Fibroblast of gingiva (primary cell): ENCODE data around the gene HSD11B1L.

Experiments used
- DNase-seq: peaks from one replicate; pipeline ENCODE4 v3.0.0-alpha.2; 2011; ENCODE audit warnings: low read depth

The HSD11B1L gene, protein sequence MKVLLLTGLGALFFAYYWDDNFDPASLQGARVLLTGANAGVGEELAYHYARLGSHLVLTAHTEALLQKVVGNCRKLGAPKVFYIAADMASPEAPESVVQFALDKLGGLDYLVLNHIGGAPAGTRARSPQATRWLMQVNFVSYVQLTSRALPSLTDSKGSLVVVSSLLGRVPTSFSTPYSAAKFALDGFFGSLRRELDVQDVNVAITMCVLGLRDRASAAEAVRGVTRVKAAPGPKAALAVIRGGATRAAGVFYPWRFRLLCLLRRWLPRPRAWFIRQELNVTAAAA

DNA sequence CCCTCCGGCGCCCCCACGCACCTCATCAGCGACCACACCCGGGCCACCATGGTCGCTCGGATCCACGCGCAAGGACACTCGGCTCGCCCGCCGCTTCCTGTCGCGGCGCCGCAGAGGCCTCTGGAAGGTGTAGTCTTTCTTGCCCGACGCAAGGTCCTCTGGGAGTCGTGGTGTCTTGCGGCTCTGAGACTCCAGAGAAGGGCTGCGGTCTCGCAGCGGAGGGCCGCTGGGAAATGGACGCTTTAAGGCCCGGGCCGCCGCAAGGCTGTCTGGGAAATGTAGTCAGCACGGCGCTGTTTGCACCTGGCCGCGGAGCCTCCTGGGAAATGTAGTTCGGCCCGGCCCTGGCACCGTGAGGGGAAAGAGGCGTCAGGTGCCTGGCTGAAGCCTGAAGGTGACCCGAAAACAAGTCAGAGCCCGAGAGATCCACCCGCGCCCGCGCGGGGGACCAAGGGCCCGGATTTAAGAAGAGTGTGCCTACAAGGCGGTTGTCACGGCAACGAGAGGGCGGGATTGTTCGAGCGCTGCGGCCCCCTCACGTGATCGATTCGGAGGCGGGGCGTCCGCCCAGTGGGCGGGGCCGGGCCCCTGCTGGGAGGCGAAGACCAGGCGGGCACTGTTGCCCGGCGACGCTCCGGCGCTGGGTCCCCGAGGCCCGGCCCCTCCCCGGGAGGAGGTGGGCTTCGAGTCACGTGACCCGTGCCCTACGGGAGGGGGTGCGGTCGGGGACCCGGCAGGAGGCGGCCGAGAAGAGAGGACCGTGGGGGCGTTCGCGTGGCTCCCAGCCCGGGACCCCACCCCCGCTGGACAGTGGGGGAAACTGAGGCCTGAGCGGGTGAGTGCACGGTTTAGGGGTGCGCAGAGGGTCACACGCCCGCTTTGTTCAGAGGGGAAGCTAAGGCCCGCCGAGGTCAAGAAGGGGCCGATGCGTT, at the start of gene HSD11B1L, which contains the start of gene MICOS13:
HSD11B1L (plus strand) TSS at position 591 of the 932 bp plus-strand sequence. CDS start 3,806 bp downstream, outside the sequence.
MICOS13 (minus strand) TSS at position 80 of the 932 bp plus-strand sequence; CDS start at position 50, 30 bp downstream.
- peak; percentile 99 for DNase-seq

GRCh38 chr19:5631567-5632240, 49.1 kb upstream of the HSD11B1L start:
- peak; percentile 70 for DNase-seq

GRCh38 chr19:5632241-5632612, 48.6 kb upstream of the HSD11B1L start:
- no peak for DNase-seq

- no peak for DNase-seq
Measured at GRCh38 chr19:5632657-5633056, 48.2 kb upstream of the HSD11B1L start.

GRCh38 chr19:5635427-5635826, 45.4 kb upstream of the HSD11B1L start:
- no peak for DNase-seq

DNA sequence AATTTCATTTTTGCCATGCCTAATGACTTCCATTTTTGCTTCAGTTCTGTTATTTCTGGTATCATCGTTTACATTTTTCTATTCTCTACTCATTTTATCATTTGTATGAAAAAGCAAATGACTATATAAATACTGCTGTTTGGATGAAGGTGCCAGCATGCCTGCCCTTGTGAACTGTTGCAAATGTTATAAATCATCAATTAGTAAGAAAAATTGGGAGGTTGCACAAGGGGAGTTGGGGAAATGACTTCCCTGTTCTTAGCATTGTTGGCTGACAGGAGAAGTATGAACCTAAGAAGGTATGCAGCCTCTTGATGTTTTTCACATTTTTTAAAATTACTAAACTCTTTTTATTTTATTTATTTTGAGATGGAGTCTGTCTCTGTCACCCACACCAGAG, 42.9 kb upstream of the HSD11B1L start:
- peak; percentile 51 for DNase-seq

DNA sequence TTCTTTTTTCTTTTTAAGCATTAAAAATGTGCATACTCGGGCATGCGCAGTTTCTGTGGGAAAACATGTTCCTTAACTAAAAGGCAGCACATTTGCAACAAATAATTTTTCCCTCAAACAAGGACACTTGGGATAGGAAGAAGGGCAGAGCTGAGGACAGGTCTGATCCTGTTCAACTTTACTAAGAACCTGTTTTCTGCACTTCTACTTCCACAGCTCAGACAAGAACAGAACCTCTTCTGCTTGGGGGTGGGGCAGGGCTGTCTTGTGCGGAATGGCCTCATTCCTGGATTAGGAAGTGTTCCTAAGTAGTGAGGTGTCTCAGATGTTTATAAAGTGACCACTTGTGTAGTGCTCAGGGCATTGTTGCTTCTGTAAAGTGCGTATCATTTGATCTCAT, 39.7 kb upstream of the HSD11B1L start:
- no peak for DNase-seq

- DNase-seq: no peak
Measured at GRCh38 chr19:5642204-5642603, 38.6 kb upstream of the HSD11B1L start.

- DNase-seq: no peak
Measured at GRCh38 chr19:5643060-5643459, 37.8 kb upstream of the HSD11B1L start.

DNA sequence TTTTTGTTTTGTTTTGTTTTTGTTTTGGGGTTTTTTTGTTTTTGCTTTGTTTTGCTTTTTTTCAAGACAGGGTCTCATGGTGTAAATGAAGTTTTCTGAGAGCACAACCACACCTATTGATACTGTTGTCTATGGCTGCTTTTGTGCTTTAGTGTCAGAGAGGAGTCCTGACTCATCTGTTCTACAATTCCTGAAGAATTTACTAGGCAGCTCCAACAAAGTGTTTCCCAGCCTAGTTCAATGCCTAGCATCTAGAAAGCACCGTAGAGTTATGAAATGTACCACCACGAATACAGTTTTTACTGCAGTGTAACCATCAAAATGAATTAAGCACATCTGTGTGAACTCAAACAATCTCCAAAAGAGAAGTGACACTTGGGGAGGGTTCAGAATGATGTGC, 36.8 kb upstream of the HSD11B1L start:
- no peak for DNase-seq

DNA sequence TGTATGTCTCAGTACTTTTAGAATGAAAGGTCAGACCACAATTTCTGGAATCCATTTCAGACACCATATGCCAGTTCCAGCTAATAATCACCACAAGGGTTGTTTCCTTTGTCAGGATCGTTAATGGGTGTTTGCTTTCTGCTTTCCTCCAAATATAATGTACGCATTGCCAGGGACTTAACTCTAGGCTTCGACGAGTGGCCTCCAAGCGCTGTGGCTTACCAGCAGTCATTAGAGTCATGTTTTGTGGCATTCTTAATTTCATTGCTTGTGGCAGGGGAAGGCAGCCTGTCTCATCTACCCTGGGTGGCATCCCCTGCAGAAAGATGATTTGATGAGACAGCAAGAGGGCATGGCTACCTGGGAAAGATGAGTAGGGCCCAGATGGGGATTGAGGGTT, 35.4 kb upstream of the HSD11B1L start:
- no peak for DNase-seq

DNA sequence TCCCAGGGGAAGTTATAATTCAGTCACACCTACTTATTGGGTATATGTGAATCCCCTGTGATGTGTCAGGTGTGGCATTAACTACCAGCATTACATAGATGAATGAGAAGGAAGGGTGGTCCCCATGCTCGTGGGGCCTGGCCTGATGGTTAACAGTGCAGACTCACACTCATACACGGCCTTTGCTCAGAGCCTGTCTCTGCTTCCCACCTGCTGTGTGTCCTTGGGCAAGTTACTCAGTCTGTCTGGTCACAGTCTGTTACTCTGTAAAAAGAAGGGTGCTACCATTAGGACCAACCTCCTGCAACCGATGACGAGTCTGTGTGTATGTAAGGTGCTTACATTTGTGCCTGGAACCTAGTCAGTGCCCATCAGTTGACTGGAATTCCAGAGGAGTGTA, 34.1 kb upstream of the HSD11B1L start:
- no peak for DNase-seq

- no peak for DNase-seq
Measured at GRCh38 chr19:5648464-5648863, 32.4 kb upstream of the HSD11B1L start.

DNA sequence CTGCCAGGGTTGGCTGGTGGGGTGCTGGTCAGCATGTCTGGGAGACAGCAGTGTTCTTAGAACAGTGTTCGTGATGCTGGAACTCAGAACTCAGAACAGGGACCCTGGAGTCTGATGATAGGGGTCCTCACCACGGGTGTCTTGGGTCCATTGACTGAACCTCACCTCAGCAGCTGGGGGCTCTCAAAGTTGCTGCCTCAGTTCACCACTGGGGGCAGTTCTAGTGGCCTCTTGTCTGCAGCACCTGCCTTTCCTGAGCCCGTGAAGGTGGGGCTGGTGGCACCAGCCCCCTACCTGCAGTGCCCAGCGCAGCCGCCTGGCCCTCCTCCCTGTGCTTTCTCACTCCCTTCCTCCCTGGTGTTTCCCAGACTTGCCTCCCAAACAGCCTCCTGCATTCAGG, 29.5 kb upstream of the HSD11B1L start:
- no peak for DNase-seq

GRCh38 chr19:5652261-5652660, 28.6 kb upstream of the HSD11B1L start:
- no peak for DNase-seq

GRCh38 chr19:5654931-5655330, 25.9 kb upstream of the HSD11B1L start:
- DNase-seq: no peak

DNA sequence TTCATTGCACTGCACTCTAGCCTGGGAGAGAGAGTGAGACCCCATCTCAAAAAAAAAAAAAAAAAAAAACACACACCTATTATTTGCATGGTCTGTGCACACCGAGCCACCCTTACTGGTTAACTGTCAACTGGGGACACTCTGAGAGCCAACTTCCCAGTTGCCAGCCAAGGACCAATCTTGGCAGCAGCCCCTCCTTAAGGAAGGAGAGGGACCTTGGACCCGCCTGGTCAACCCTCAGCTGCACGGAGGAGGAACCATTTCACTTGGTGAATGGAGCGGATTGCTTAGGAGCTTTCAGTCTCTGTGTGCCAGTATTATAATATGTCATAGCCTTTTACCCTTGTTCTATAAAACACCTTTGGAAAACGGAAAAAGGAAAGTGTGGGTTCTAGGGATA, 25.4 kb upstream of the HSD11B1L start:
- DNase-seq: no peak

GRCh38 chr19:5661483-5661882, 19.3 kb upstream of the HSD11B1L start:
- DNase-seq: no peak

DNA sequence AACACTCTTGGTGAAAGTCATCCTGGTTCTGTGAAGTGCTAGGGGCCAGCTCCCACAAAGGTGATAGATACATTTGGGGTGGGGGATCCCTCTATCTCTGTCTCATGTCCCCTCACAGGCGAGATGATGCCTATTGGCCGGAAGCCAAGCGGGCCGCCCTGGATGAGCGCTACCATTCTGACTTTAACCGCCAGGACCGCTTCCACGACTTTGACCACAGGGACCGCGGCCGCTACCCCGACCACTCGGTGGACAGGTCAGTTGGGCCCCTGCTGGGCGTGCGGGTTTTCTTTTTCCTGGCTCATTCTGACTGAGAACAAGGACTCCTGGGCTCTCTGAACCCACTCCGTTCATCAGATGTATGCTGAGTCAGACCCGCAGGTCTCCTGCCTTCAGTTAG, 16.9 kb upstream of the HSD11B1L start:
- no peak for DNase-seq

DNA sequence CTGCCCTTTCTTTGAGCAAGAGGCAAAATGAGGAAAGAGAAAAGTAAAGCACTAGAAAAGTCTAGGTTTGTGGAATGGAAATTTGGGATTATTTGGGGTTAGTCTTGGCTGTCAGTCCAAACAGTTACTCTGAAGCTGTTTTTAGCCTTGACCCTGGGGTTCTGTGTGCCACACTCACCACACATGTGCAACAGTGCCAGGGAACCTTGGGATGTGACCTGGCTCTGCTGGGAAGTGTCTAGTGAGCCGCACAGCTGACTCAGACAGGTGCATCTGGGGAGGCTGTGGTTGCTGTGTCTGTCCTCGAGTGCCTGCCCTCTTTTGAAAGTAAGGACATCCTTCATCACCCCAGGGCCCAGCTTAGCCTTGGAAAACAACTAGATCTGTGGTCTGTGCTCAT, 16.3 kb upstream of the HSD11B1L start:
- no peak for DNase-seq

GRCh38 chr19:5665781-5666513, 14.9 kb upstream of the HSD11B1L start:
- peak; percentile 53 for DNase-seq
